ENCODE results near the gene ABCA10.

Gene ABCA10

DNA sequence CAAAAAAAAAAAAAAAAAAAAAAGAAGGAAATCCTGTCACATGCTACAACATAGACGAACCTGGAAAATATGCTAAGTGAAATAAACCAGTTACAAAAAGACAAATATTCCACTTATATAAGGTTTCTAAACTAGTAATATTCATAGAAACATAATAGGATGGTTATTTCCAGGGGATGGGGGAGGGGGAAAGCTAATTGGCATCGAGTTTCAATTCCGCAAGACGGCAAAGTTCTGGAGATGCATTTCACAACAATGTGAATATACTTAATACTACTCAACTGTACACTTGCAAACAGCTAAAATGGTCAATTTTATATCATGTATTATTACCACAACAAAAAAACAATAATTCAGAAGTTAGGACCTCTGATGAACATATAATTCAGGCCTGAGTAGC is 130.0 kb downstream of the ABCA10 start:
- no peaks in the 10 kb centered on the region for H3K9me3 Mint-ChIP-seq
- H3K4me1 Mint-ChIP-seq, result no peaks in the 10 kb centered on the region
- H3K27ac Mint-ChIP-seq, result no peak overlapping the region
- H3K4me3 Mint-ChIP-seq, result no peak overlapping the region
- H3K27me3 Mint-ChIP-seq (ENCODE audit: low read depth), result no peaks in the 10 kb centered on the region
- TF ChIP-seq, protein P1, sequence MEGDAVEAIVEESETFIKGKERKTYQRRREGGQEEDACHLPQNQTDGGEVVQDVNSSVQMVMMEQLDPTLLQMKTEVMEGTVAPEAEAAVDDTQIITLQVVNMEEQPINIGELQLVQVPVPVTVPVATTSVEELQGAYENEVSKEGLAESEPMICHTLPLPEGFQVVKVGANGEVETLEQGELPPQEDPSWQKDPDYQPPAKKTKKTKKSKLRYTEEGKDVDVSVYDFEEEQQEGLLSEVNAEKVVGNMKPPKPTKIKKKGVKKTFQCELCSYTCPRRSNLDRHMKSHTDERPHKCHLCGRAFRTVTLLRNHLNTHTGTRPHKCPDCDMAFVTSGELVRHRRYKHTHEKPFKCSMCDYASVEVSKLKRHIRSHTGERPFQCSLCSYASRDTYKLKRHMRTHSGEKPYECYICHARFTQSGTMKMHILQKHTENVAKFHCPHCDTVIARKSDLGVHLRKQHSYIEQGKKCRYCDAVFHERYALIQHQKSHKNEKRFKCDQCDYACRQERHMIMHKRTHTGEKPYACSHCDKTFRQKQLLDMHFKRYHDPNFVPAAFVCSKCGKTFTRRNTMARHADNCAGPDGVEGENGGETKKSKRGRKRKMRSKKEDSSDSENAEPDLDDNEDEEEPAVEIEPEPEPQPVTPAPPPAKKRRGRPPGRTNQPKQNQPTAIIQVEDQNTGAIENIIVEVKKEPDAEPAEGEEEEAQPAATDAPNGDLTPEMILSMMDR (IDR thresholded peaks at IDR 0.05; ENCODE audit: unreplicated experiment in 3 of 3), result no peak
- H3K36me3 Mint-ChIP-seq (ENCODE audit: low read depth), result no peaks in the 10 kb centered on the region
